ENCODE data around the gene HIPK4.

The HIPK4 gene

DNA sequence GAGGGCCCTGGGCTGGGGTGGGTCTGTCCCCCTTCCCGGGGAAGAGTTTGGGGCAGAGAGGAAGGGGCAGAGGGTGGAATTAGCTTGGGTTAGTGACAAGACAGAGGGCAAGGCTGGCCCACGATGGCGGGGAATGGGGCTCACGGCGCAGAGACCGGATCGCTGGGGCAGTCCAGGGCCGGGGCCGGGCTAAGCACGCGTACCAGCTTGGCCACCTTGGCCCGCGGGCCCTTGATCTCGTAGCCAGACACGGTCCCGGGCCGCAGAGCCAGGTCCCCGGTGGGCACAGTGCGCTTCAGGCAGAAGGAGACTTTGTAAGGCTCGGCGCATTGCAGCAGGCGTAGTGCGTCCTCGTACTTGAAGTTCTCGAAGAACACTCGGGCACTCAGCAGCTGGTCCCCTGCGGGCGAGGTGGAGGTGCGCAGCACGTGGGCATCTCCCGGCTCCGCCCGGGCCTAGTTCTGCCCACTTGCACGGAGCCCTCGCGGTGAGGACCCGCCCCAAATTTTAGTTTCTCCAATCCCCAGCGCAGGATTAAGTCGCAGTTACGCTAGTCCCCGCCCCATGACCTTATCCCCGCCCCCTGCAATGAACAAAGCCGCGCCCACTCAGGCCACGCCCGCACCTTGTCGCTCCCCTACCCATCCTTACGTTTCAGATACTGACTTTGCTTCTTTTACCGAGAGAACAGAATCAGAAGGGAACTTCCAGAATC is 8.6 kb upstream of the HIPK4 start:
- no peak overlapping the region for H3K4me3 ChIP-seq (ENCODE audit: low read depth, low read length)
- TF ChIP-seq, protein P1, sequence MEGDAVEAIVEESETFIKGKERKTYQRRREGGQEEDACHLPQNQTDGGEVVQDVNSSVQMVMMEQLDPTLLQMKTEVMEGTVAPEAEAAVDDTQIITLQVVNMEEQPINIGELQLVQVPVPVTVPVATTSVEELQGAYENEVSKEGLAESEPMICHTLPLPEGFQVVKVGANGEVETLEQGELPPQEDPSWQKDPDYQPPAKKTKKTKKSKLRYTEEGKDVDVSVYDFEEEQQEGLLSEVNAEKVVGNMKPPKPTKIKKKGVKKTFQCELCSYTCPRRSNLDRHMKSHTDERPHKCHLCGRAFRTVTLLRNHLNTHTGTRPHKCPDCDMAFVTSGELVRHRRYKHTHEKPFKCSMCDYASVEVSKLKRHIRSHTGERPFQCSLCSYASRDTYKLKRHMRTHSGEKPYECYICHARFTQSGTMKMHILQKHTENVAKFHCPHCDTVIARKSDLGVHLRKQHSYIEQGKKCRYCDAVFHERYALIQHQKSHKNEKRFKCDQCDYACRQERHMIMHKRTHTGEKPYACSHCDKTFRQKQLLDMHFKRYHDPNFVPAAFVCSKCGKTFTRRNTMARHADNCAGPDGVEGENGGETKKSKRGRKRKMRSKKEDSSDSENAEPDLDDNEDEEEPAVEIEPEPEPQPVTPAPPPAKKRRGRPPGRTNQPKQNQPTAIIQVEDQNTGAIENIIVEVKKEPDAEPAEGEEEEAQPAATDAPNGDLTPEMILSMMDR (IDR thresholded peaks at IDR 0.05; ENCODE audit: low read depth, low read length, missing control alignments), result no peak
- DNase-seq (ENCODE audit: low read depth), result no peak
- in situ Hi-C loops (cut with HindIII; ENCODE audit: low sequenced_read_pairs), result no loop called here

DNA sequence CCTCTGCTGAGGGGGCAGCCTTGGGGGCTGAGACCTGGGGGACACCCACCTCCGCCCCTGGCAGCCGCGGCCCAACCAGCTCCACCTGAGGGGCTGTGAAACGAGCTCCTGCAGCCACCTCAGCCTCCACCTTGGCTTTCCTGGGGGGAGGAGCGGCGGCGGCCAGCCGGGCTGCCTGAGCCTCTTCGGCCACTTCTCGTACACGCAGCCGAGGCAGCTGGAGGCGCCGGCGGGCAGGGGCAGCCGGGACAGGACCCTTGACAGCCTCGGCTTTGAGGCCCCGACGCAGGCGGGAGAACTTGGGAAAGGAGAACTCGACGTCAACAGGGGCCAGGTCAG is 7.6 kb upstream of the HIPK4 start:
- TF ChIP-seq, protein P1 (IDR thresholded peaks at IDR 0.05; ENCODE audit: low read depth, low read length, missing control alignments), result no peak
- H3K4me3 ChIP-seq (ENCODE audit: low read depth, low read length), result no peak overlapping the region
- in situ Hi-C loops (cut with HindIII; ENCODE audit: low sequenced_read_pairs), result no loop called here

DNA sequence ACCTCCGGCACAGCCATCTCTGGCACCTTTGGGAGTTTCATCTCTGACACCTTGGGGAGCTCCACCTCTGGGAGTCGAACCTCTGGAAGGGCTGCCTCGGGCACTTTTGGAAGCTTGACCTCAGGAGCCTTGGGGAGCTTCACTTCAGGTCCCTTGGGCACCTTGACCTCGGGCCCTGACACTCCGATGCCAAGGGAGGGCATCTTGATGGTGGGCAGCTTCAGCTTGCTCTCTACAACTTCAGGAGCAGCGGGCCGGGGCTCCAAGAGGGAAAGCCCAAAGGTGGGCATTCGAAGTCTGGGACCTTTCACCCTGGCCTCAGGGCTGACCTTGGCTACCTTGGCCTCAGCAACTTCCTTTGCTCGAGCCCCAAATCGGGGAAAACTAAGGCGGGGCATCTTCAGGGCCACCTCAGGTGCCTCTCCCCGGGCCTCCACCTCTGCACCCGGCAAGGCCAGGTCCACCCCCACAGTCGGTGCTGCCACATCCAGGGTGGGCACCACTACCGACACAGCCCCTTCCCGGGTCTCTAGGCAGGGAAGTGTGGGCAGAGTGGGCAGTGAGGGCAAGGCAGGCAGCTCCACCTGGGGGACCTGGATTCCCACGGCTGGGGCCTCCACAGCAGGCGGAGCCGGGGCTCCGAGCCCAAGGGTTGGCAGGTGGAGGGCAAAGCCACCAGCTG is 7.0 kb upstream of the HIPK4 start:
- in situ Hi-C loops (cut with HindIII; ENCODE audit: low sequenced_read_pairs), result no loop called here
- no peak overlapping the region for H3K4me3 ChIP-seq (ENCODE audit: low read depth, low read length)
- DNase-seq (ENCODE audit: low read depth), result no peak
- TF ChIP-seq, protein P1 (IDR thresholded peaks at IDR 0.05; ENCODE audit: low read depth, low read length, missing control alignments), result no peak

More for the DNA sequence above, 7.6 kb upstream of the HIPK4 start:
- DNase-seq (ENCODE audit: low read depth), result no peak

DNA sequence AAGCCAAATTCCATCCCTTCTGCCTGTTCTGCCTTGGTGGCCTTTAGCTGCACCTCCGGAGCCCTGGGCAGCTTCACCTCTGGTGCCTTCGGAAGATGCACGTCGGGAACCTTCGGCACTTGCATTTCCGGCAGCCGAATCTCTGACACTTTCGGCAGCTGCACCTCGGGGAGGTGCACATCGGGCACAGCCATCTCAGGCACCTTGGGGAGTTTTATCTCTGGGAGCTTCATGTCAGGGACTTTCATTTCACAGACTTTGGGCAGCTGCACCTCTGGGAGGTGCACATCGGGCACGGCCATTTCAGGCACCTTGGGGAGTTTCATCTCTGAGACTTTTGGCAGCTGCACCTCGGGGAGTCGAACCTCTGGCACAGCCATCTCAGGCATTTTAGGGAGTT is 6.0 kb upstream of the HIPK4 start:
- in situ Hi-C loops (cut with HindIII; ENCODE audit: low sequenced_read_pairs), result no loop called here
- TF ChIP-seq, protein P1 (IDR thresholded peaks at IDR 0.05; ENCODE audit: low read depth, low read length, missing control alignments), result no peak
- DNase-seq (ENCODE audit: low read depth), result no peak
- no peak overlapping the region for H3K4me3 ChIP-seq (ENCODE audit: low read depth, low read length)

DNA sequence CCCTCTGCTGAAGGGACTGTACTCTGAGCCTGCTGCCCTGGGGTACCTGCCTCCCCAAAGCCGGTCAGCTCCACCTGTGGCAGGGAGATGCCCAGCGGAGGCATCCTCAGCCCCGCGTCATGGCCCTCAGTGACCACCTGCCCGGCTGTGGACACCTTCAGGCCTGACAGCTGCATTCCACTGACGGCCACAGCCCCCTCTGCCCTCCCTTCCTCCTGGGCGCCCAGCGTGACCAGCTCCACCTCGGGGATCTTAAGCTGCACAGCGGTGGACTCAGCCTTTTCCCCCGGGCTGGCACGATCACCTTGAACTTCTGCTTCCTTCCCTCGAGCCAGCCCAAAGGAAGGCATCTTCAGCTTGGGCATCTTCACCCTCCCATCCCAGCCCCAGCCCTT is 4.8 kb upstream of the HIPK4 start:
- in situ Hi-C loops (cut with HindIII; ENCODE audit: low sequenced_read_pairs), result no loop called here
- no peak overlapping the region for H3K4me3 ChIP-seq (ENCODE audit: low read depth, low read length)
- TF ChIP-seq, protein P1 (IDR thresholded peaks at IDR 0.05; ENCODE audit: low read depth, low read length, missing control alignments), result no peak
- DNase-seq (ENCODE audit: low read depth), result no peak

DNA sequence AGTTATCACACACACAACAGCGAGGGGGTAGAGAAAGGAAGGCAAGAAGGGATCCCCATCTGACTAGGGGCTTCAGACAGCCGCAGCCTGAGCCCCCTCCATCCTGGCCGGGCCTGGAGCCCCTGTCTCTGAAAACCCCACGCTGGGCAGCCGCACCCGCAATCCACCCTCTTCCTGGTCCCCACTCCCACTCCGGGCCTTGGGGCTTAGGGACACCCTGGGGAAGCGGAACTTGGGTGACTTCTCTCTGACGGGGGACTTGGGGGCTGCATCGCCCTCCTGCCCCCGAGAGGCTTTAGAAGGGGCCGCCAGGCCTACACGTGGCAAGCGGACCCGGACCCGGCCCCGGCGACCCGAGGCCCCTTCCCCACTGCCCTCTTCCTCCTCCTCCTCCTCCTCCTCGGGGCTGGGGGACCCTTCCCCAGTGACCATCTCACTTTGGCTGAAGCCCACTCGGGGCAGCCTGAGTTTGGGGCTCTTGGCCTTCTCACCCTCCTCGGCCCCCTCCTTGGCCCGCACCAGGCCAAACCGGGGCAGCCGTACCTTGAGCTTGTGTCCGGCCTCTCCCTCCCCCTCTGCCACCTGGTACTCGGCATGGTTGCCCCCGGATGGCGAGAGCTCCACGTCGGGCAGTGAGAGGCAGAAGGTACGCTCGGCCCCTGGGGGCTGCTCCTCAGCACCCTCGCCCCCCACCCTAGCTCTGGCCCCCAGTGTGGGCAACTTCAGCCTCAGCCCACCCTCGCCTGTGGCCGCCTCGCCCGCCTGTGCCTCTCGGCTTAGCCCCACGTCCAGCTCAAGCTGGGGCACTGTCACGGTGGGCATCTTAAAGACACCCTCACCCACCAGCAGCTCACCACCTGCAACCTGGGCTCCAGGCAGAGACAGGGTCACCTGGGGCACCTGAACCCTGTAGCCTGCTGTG is 4.2 kb upstream of the HIPK4 start:
- no peak overlapping the region for H3K4me3 ChIP-seq (ENCODE audit: low read depth, low read length)
- in situ Hi-C loops (cut with HindIII; ENCODE audit: low sequenced_read_pairs), result no loop called here
- no peak for DNase-seq (ENCODE audit: low read depth)
- TF ChIP-seq, protein P1 (IDR thresholded peaks at IDR 0.05; ENCODE audit: low read depth, low read length, missing control alignments), result no peak

Measured in astrocyte of the cerebellum (primary cell).